ENCODE results near the gene C2CD4D.
A peak's percentile ranks its signal among the peaks of the same experiment; 100 is the strongest.

C2CD4D gene

DNA sequence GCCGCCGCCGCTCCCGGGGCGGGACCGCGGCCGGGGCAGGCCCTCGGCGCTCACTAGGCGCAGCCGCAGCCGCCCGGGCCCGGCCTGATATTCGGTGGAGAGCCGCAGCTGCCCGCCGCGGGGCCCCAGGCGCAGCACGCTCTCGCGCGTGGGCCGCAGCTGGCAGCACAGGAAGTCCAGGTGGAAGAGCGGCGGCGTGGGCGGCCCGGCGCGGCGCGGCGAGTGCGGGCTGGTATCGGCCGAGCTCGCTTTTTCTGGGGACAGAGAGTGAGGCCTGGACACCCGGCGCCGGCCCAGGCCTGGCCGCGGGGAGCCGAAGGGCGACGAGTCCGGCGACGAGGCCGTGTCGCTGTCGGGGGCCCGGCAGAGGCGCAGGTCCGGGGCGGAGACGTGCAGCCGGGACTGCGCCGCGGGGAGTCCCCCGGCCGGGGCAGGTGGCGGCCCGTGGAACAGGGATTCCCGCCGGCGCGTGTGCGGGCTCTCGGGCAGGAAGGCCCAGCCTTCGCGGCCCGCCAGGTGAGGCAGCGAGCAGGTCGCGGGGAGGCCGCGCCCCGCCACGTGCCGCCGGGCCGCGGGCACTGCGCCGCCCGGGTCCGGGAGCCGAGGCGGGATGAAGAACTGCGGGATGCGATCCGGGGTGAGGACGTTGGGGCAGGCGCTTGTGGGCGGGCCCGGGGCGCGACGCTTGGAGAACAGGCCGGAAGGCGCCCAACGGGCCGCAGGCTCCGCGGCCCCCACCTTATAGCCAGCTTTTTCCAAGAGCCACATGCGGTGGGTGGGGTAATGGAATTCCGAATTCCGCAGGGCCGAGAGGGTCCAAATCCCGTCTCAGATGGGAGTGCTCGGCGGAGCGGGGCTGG, 1.2 kb downstream of the C2CD4D start:
- TF ChIP-seq ZFX (IDR thresholded peaks at IDR 0.05) (no peak), CTCF (conservative IDR thresholded peaks at IDR 0.05) (no peak)
- peak overlapping the region; percentile 92 for H3K27ac ChIP-seq

- no peak for TF ChIP-seq ZFX (IDR thresholded peaks at IDR 0.05)
- no peak for TF ChIP-seq CTCF (conservative IDR thresholded peaks at IDR 0.05)
- H3K27ac ChIP-seq: peak overlapping the region; percentile 92
Measured at GRCh38 chr1:151837884-151838221, 1.8 kb downstream of the C2CD4D start.

DNA sequence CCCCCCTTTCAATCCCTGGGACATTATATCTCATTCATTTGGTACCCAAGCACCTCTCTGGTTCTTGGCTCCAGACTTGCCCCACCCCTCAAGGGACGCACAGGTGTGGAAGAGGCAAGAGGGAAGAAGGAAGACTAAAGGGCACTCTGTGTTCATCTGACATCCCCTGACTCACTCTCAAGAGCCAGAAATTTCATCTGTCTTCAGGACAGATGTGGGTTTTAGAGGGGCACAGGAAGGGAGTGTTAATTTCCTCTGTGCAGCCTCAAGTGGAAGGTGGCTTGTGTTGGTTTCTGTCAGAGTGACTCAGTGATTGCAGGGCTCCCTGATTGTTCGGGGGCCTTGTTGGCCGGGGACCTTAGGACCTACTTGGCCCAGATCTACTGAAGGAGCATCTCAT, 2.4 kb downstream of the C2CD4D start:
- peak overlapping the region; percentile 92 for H3K27ac ChIP-seq
- TF ChIP-seq CTCF (conservative IDR thresholded peaks at IDR 0.05) (no peak), ZFX (IDR thresholded peaks at IDR 0.05) (no peak)

DNA sequence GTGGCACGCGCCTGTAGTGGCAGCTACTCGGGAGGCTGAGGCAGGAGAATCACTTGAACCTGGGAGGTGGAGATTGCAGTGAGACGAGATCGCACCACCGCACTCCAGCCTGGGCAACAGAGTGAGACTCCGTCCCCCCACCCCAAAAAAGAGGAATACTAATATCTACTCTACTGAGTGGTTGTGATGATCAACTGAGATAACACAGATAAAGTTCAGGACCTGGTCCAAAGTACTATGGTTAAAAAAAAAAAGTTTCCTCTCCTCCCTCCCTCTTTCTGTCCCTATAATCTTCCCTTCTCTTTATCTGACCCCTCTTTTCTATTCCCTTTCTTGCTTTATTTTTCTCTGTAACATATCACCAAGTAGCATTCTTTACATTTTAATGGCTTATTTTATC, 4.0 kb downstream of the C2CD4D start:
- H3K27ac ChIP-seq: no peak overlapping the region
- TF ChIP-seq CTCF (conservative IDR thresholded peaks at IDR 0.05) (no peak), ZFX (IDR thresholded peaks at IDR 0.05) (no peak)

- no peak for TF ChIP-seq CTCF (conservative IDR thresholded peaks at IDR 0.05)
- no peak overlapping the region; the same call in 1 of the 2 replicates for H3K27ac ChIP-seq
Measured at GRCh38 chr1:151834239-151834638, 5.4 kb downstream of the C2CD4D start.

GRCh38 chr1:151833172-151833900, 6.3 kb downstream of the C2CD4D start:
- peak overlapping the region; percentile 86 for H3K27ac ChIP-seq
- TF ChIP-seq CTCF (conservative IDR thresholded peaks at IDR 0.05) (no peak), ZFX (IDR thresholded peaks at IDR 0.05) (no peak)

DNA sequence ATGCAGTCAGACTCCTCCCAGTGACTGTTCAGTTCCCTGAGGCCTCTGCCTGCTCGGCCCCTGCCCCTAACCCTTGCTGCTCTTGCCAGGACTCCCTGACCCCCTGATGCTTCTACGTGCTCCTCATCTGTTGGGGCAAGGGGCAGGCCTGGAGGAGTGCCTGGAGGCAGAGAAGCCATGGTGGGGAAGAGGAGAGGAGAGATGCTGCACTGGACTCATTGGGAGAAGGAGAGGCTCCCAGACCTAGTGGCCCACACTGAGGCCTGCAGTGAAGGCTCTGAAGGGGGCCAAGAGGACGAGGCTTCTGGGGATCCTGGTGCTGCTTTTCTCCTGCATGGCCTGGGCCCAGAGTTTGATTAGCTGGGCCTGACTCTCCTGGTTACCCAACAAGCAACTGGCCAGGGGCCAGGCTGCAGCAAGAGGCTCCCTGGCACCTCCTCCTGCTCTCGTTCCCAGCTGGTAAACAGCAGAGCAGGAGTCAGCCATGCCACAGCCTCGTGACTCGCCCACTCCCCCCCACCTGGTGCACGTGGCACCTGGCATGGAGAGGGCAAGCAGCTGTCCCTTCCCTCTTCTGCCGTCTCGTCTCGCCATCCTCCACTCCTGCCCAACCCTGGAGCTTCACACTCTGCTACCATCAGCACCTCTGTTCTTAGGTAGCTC, 7.2 kb downstream of the C2CD4D start:
- TF ChIP-seq CTCF (conservative IDR thresholded peaks at IDR 0.05) (no peak), ZFX (IDR thresholded peaks at IDR 0.05) (peak; percentile 43; the same call in 1 of the 2 replicates)
- H3K27ac ChIP-seq: peak overlapping the region; percentile 86
